HL-60 (cell line): ENCODE results near the gene SLC6A20.

Experiments used
- DNase-seq, 2 experiments: peaks; one replicate each; pipeline ENCODE4 v3.0.0-alpha.2; 2010 to 2020; ENCODE audit warnings: low read depth in 1 of 2, low spot score in 1 of 2
- H3K27ac ChIP-seq: fragments of 250-450 bp; sonication (Bioruptor Pico); replicated peaks from 2 replicates; pipeline ENCODE4 v1.5.1; 2020; ENCODE audit warnings: mild to moderate bottlenecking, moderate library complexity
- H3K27me3 ChIP-seq: fragments of 250-450 bp; sonication (Bioruptor Pico); 2 replicates; pipeline ENCODE4 v1.5.1; 2021; ENCODE audit warnings: mild to moderate bottlenecking, moderate library complexity; ENCODE audit not compliant: insufficient read depth, poor library complexity, severe bottlenecking
- H3K4me3 ChIP-seq: replicated peaks from 2 replicates; pipeline ENCODE4 v1.5.1; 2011; ENCODE audit warnings: mild to moderate bottlenecking, control low read depth, low read length; ENCODE audit not compliant: insufficient read depth
- GABPA ChIP-seq: IDR thresholded peaks from 2 replicates; pipeline ENCODE4 v1.6.1; 2012; ENCODE audit warnings: low read depth
- POLR2AphosphoS5 ChIP-seq: IDR thresholded peaks from 2 replicates; pipeline ENCODE4 v1.6.1; 2012; ENCODE audit warnings: low read depth
- SPI1 ChIP-seq: IDR thresholded peaks from 2 replicates; pipeline ENCODE4 v1.6.1; 2012; ENCODE audit warnings: low read depth, mild to moderate bottlenecking, borderline replicate concordance
- long read RNA-seq: library from polyadenylated mRNA; unstranded; transcript quantifications from one replicate; pipeline ENCODE4 v2.0.0, GENCODE V29; 2020
- TF ChIP-seq, protein P1 (sequence below): IDR thresholded peaks from one replicate; pipeline ENCODE4 v1.5.1; 2011; ENCODE audit warnings: low read length, control low read depth, inconsistent platforms; ENCODE audit not compliant: insufficient read depth
- TF ChIP-seq, protein P2 (sequence below): IDR thresholded peaks from 2 replicates; pipeline ENCODE4 v1.6.1; 2012; ENCODE audit warnings: low read depth; ENCODE audit not compliant: insufficient replicate concordance

The SLC6A20 gene
- long read RNA-seq = 0 reads

DNA sequence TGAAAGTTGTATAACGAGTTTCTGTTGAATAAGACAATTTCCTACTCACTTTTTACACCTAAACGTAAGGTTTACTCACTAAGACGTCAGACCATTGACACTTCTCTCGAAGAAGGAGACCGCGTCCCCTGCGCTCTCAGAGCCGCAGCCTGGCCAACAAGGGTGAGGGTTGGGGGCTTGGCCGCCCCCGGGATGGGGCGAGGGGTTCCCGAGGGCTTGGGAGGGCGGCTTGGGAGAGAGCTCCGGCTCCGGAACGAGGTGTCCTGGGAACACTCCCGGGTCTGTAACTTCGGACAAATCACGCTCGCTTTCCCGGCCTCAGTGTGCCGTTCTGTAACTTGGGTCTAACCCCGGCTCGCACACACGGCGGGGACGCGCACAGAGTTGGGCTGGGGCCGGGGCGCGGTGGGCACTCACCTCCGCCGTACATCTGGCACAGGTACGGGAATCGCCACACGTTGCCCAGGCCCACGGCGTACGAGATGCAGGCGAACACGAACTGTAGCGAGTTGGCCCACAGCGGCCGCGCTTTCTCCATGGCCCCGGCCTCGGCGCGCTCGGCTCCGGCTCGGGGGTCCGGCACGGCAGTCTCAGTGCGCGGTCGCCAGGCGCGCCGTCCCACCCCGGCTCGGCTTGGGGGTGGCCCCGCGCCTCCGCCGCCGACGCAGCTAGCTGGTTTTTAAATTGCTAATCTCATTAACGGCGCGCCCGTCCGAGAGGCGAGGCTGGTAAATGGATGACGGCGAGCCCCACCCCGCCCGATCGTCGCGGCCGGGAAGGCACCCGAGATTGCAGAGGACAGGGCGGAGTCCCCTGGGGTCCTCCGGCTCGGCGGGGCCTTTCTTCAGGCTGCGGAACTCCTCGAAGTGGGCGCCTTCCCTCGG is at the start of gene SLC6A20:
SLC6A20 (minus strand) TSS at position 655 of the 884 bp plus-strand sequence; CDS start at position 538, 117 bp downstream.
- Histone ChIP-seq H3K4me3 (no peak within 1 kb of the TSS), H3K27ac (no peak within 1 kb of the TSS), H3K27me3 (peaks cover 32% of the 10 kb centered on the region)
- no peak for DNase-seq
- TF ChIP-seq, protein P1, sequence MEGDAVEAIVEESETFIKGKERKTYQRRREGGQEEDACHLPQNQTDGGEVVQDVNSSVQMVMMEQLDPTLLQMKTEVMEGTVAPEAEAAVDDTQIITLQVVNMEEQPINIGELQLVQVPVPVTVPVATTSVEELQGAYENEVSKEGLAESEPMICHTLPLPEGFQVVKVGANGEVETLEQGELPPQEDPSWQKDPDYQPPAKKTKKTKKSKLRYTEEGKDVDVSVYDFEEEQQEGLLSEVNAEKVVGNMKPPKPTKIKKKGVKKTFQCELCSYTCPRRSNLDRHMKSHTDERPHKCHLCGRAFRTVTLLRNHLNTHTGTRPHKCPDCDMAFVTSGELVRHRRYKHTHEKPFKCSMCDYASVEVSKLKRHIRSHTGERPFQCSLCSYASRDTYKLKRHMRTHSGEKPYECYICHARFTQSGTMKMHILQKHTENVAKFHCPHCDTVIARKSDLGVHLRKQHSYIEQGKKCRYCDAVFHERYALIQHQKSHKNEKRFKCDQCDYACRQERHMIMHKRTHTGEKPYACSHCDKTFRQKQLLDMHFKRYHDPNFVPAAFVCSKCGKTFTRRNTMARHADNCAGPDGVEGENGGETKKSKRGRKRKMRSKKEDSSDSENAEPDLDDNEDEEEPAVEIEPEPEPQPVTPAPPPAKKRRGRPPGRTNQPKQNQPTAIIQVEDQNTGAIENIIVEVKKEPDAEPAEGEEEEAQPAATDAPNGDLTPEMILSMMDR = no peak
- TF ChIP-seq, protein P2, sequence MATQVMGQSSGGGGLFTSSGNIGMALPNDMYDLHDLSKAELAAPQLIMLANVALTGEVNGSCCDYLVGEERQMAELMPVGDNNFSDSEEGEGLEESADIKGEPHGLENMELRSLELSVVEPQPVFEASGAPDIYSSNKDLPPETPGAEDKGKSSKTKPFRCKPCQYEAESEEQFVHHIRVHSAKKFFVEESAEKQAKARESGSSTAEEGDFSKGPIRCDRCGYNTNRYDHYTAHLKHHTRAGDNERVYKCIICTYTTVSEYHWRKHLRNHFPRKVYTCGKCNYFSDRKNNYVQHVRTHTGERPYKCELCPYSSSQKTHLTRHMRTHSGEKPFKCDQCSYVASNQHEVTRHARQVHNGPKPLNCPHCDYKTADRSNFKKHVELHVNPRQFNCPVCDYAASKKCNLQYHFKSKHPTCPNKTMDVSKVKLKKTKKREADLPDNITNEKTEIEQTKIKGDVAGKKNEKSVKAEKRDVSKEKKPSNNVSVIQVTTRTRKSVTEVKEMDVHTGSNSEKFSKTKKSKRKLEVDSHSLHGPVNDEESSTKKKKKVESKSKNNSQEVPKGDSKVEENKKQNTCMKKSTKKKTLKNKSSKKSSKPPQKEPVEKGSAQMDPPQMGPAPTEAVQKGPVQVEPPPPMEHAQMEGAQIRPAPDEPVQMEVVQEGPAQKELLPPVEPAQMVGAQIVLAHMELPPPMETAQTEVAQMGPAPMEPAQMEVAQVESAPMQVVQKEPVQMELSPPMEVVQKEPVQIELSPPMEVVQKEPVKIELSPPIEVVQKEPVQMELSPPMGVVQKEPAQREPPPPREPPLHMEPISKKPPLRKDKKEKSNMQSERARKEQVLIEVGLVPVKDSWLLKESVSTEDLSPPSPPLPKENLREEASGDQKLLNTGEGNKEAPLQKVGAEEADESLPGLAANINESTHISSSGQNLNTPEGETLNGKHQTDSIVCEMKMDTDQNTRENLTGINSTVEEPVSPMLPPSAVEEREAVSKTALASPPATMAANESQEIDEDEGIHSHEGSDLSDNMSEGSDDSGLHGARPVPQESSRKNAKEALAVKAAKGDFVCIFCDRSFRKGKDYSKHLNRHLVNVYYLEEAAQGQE = no peak
- TF ChIP-seq SPI1 (no peak), GABPA (no peak), POLR2AphosphoS5 (no peak)

DNA sequence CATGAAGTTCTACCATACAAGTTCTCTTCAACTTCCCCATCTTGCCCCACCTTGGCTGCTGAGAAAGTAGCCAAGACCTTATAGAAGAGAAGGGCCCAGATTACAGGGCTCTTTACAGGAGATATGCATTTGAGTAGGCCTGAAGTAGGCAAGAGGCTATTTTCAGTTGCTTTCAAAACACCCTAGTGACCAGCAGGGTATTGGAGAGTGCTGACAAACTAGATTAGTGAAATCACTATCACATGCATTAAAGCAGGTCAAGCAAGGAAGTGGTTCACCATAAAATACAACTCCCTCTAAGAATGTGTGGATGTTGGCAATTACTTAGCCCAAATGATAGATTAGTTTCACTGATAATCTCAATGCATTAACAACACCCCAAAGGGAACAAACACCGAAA is 48.3 kb upstream of the SLC6A20 start:
- DNase-seq = no peak
- Histone ChIP-seq H3K27me3 (no peaks in the 10 kb centered on the region), H3K4me3 (no peak overlapping the region), H3K27ac (no peak overlapping the region)
- TF ChIP-seq GABPA = no peak
- TF ChIP-seq POLR2AphosphoS5 = no peak
- TF ChIP-seq, protein P1 = no peak
- TF ChIP-seq, protein P2 = no peak
- TF ChIP-seq SPI1 = no peak

DNA sequence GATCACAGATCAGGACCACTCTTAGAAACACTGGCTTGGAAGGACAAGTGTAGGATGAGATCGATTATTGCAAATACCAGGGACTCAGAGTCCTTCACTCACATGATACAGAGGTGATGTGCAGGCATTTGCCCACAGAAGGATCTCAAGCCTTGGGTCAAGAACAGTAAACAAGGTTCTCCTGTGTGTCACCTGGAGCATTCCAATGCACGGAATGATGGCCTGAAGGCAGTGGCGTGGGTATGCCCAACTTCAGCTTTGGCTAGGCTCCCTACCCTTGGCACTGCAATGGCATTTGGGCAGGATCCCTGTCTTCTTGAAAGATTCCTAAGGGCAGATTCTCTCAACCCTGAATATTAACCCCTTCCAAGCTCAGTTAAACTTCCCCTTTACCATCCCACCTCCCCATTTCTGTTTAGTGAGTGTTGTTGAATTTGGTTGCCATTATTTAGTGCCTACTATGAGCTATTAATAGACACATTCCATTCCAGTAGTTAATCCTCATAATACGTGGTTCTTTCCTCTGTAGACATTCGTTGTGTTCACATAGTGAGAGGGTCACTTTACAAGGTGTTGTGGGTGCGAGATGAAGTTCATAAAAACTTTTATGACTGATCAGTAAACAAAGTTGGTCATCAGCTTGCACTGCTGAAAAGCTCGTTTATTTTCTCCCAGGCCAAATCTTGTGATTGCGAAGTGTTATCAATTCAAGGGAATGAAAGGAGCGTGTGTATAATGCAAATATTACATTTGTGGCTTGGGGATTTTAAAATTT is 46.7 kb upstream of the SLC6A20 start:
- no peaks in the 10 kb centered on the region for H3K27me3 ChIP-seq

More for the DNA sequence above, 46.7 kb upstream of the SLC6A20 start:
- TF ChIP-seq, protein P1 = no peak
- no peak for TF ChIP-seq SPI1
- Histone ChIP-seq H3K4me3 (no peak overlapping the region), H3K27ac (no peak overlapping the region)
- no peak for DNase-seq
